Measurements from ENCODE around the gene PTPRD.

PTPRD gene

GRCh38 chr9:9847750-9848149 is 765.1 kb downstream of the PTPRD start:
- DNase-seq, result no peak

- peak; percentile 5 for DNase-seq
Observed at GRCh38 chr9:9846557-9846956, 766.2 kb downstream of the PTPRD start.

- DNase-seq, result no peak
Observed at GRCh38 chr9:9820436-9820835, 792.4 kb downstream of the PTPRD start.

- DNase-seq, result no peak
Observed at GRCh38 chr9:9819886-9820285, 792.9 kb downstream of the PTPRD start.

GRCh38 chr9:9817176-9817575 is 795.6 kb downstream of the PTPRD start:
- DNase-seq, result no peak

GRCh38 chr9:9804109-9804508 is 808.7 kb downstream of the PTPRD start:
- DNase-seq, result no peak

- no peak for DNase-seq
Observed at GRCh38 chr9:9799287-9799686, 813.5 kb downstream of the PTPRD start.

- DNase-seq, result no peak
Observed at GRCh38 chr9:9792144-9792857, 820.5 kb downstream of the PTPRD start.

- DNase-seq, result peak; percentile 41
Observed at GRCh38 chr9:9791611-9792010, 821.2 kb downstream of the PTPRD start.

GRCh38 chr9:9790216-9790872 is 822.5 kb downstream of the PTPRD start:
- peak; percentile 50 for DNase-seq

GRCh38 chr9:9783711-9784110 is 829.1 kb downstream of the PTPRD start:
- DNase-seq, result no peak

GRCh38 chr9:9783211-9783610 is 829.6 kb downstream of the PTPRD start:
- DNase-seq, result no peak

- no peak for DNase-seq
Observed at GRCh38 chr9:9778293-9778692, 834.5 kb downstream of the PTPRD start.

- DNase-seq, result no peak
Observed at GRCh38 chr9:9774471-9774870, 838.3 kb downstream of the PTPRD start.

- DNase-seq, result no peak
Observed at GRCh38 chr9:9771314-9771713, 841.5 kb downstream of the PTPRD start.

- DNase-seq, result no peak
Observed at GRCh38 chr9:9764821-9765220, 848.0 kb downstream of the PTPRD start.

- DNase-seq, result no peak
Observed at GRCh38 chr9:9754186-9754585, 858.6 kb downstream of the PTPRD start.

GRCh38 chr9:9753266-9753665 is 859.5 kb downstream of the PTPRD start:
- DNase-seq, result no peak

GRCh38 chr9:9752722-9753121 is 860.1 kb downstream of the PTPRD start:
- no peak for DNase-seq

GRCh38 chr9:9751996-9752395 is 860.8 kb downstream of the PTPRD start:
- DNase-seq, result no peak

- no peak for DNase-seq
Observed at GRCh38 chr9:9750719-9751118, 862.1 kb downstream of the PTPRD start.

- no peak for DNase-seq
Observed at GRCh38 chr9:9749591-9749990, 863.2 kb downstream of the PTPRD start.

GRCh38 chr9:9747787-9748186 is 865.0 kb downstream of the PTPRD start:
- no peak for DNase-seq

- no peak for DNase-seq
Observed at GRCh38 chr9:9746826-9747225, 866.0 kb downstream of the PTPRD start.

- DNase-seq, result no peak
Observed at GRCh38 chr9:9743822-9744221, 869.0 kb downstream of the PTPRD start.
